GM12878 (cell line): ENCODE results near the gene TRIB2. TPM values are rescaled to one million over a fixed set of nuclear protein-coding genes. Genes with fewer than 3 reads are reported as not detected.

Experiments used
- ATAC-seq: fragments of 200-7000 bp; cut with Tn5 transposase; 3 replicates; pipeline ENCODE4 v1.9.1; 2020; ENCODE audit warnings: mild to moderate bottlenecking, moderate library complexity
- BruUV-seq: library from RNA; stranded (reverse); fragments of 400-500 nt; replicated peaks from 2 replicates; lab custom pipeline; 2021; lab: Mats Ljungman, UMichigan
- CTCF ChIA-PET: fragments of 300-600 bp; sonication (Branson Sonifier 250); formaldehyde crosslinking; extraction: SDS; loops from one replicate; lab custom pipeline; 2021; ENCODE audit warnings: inconsistent platforms; lab: Yijun Ruan, JAX
- POLR2A ChIA-PET: fragments of 350-600 bp; formaldehyde crosslinking; extraction: SDS; loops from one replicate; lab custom pipeline; 2021; ENCODE audit warnings: inconsistent platforms; lab: Charles Lee
- RAD21 ChIA-PET: fragments of 300-600 bp; sonication (Branson Sonifier 250); formaldehyde crosslinking; loops from one replicate; lab custom pipeline; 2023; ENCODE audit warnings: antibody characterized with exemption; ENCODE audit not compliant: unreplicated experiment; lab: Charles Lee
- SMC1A ChIA-PET: fragments of 300-600 bp; sonication (Branson Sonifier 250); formaldehyde crosslinking; loops from one replicate; lab custom pipeline; 2023; ENCODE audit not compliant: unreplicated experiment, uncharacterized antibody; lab: Charles Lee
- DNase-seq: peaks from one replicate; pipeline ENCODE4 v3.0.0-alpha.2; 2011; ENCODE audit warnings: low read depth, low spot score
- FAIRE-seq: peaks from 3 replicates; lab custom pipeline; 2011; peaks lifted over from hg19 to GRCh38; lab: Jason Lieb, UNC
- H2AFZ ChIP-seq: 2 replicates; pipeline ENCODE4 v1.6.0; 2011; ENCODE audit warnings: low read depth, low read length, control low read depth; ENCODE audit not compliant: control insufficient read depth
- H3K27ac ChIP-seq: 2 replicates; pipeline ENCODE4 v1.5.1; 2011; ENCODE audit warnings: control low read depth; ENCODE audit not compliant: control insufficient read depth, insufficient read depth
- H3K27me3 ChIP-seq, 2 experiments: replicated peaks in 1 of 2; 2 replicates each; pipeline versions ENCODE4 v1.6.0 to v1.6.1; 2011; ENCODE audit warnings: low read length in 1 of 2; ENCODE audit not compliant: control insufficient read depth in 2 of 2, insufficient read depth in 2 of 2
- H3K36me3 ChIP-seq, 2 experiments: 2 replicates each; pipeline ENCODE4 v1.5.1; 2011; ENCODE audit warnings: low read length in 1 of 2; ENCODE audit not compliant: control insufficient read depth in 2 of 2, insufficient read depth in 2 of 2
- H3K4me1 ChIP-seq: 2 replicates; pipeline ENCODE4 v1.6.1; 2011; ENCODE audit warnings: mild to moderate bottlenecking, low read length, moderate library complexity, mixed read lengths; ENCODE audit not compliant: control insufficient read depth, insufficient read depth
- H3K4me2 ChIP-seq: 2 replicates; pipeline ENCODE4 v1.6.0; 2011; ENCODE audit warnings: control low read depth; ENCODE audit not compliant: control insufficient read depth, insufficient read depth
- H3K4me3 ChIP-seq: fragments of 200-600 bp; sonication (generic); 2 replicates; pipeline ENCODE4 v1.5.1; 2016
- H3K79me2 ChIP-seq: 2 replicates; pipeline ENCODE4 v1.6.0; 2011; ENCODE audit warnings: low read length; ENCODE audit not compliant: control insufficient read depth, insufficient read depth
- H3K9ac ChIP-seq: 2 replicates; pipeline ENCODE4 v1.8.0; 2011; ENCODE audit warnings: low read length, control low read depth, mixed read lengths; ENCODE audit not compliant: control insufficient read depth, insufficient read depth
- H3K9me3 ChIP-seq: replicated peaks from 3 replicates; pipeline ENCODE4 v1.5.1; 2011; ENCODE audit warnings: mild to moderate bottlenecking, low read length; ENCODE audit not compliant: control insufficient read depth, insufficient read depth
- H4K20me1 ChIP-seq: 2 replicates; pipeline ENCODE4 v1.6.0; 2011; ENCODE audit not compliant: control insufficient read depth, insufficient read depth
- CBX3 ChIP-seq: fragments of 200-600 bp; sonication (generic); IDR thresholded peaks from 2 replicates; pipeline ENCODE4 v1.6.1; 2016; ENCODE audit warnings: low read depth, borderline replicate concordance
- CREM ChIP-seq: IDR thresholded peaks from 2 replicates; pipeline ENCODE4 v1.6.1; 2014; ENCODE audit warnings: antibody characterized with exemption, low read depth
- FOXM1 ChIP-seq: IDR thresholded peaks from 2 replicates; pipeline ENCODE4 v1.6.1; 2012; ENCODE audit warnings: low read depth, mild to moderate bottlenecking, inconsistent platforms, low read length, moderate library complexity
- HDGF ChIP-seq: fragments of 450-650 bp; IDR thresholded peaks from 2 replicates; pipeline ENCODE4 v1.6.1; 2016; ENCODE audit warnings: antibody characterized with exemption
- IKZF2 ChIP-seq, 2 experiments: fragments of 450-650 bp; IDR thresholded peaks; 2 replicates each; pipeline ENCODE4 v1.6.1; 2017; ENCODE audit warnings: mild to moderate bottlenecking in 2 of 2, moderate library complexity in 2 of 2
- KDM1A ChIP-seq: fragments of 200-600 bp; sonication (generic); IDR thresholded peaks from 2 replicates; pipeline ENCODE4 v1.6.1; 2016; ENCODE audit warnings: borderline replicate concordance
- NR2C2 ChIP-seq: IDR thresholded peaks from 2 replicates; pipeline ENCODE4 v1.6.1; 2011; ENCODE audit warnings: borderline replicate concordance, low read depth; ENCODE audit not compliant: control insufficient read depth, insufficient read length
- RB1 ChIP-seq: fragments of 450-650 bp; formaldehyde crosslinking; IDR thresholded peaks from 2 replicates; pipeline ENCODE4 v1.6.1; 2017; ENCODE audit warnings: mild to moderate bottlenecking, borderline replicate concordance
- SMAD1 ChIP-seq: fragments of 450-650 bp; IDR thresholded peaks from 2 replicates; pipeline ENCODE4 v1.6.1; 2018; ENCODE audit warnings: mild to moderate bottlenecking, low read depth; ENCODE audit not compliant: partially characterized antibody
- STAT3 ChIP-seq: IDR thresholded peaks from 2 replicates; pipeline ENCODE4 v1.6.1; 2011; ENCODE audit warnings: low read depth, low read length, improper control_type of control experiment
- TARDBP ChIP-seq: IDR thresholded peaks from 2 replicates; pipeline ENCODE4 v1.6.1; 2016; ENCODE audit warnings: borderline replicate concordance
- TCF7 ChIP-seq: IDR thresholded peaks from 2 replicates; pipeline ENCODE4 v1.6.1; 2014; ENCODE audit warnings: antibody characterized with exemption, borderline replicate concordance
- WRNIP1 ChIP-seq: IDR thresholded peaks from 2 replicates; pipeline ENCODE4 v1.6.1; 2011; ENCODE audit warnings: low read depth, low read length, improper control_type of control experiment, borderline replicate concordance
- WGBS: methylation state at CpG from one replicate; pipeline ENCODE4 v1.1.6; 2016; ENCODE audit warnings: low lambda C conversion rate; ENCODE audit not compliant: insufficient replicate concordance, insufficient coverage; ENCODE audit errors: missing lambda C conversion rate; 5-methylcytosine and 5-hydroxymethylcytosine counted together
- in situ Hi-C: fragments of 300-500 bp; cut with MboI; formaldehyde crosslinking; loops from 9 replicates; pipeline ENCODE4 v1.14.3; 2018; ENCODE audit warnings: mixed read lengths
- intact Hi-C: fragments of 100-400 bp; cut with micrococcal nuclease; formaldehyde crosslinking; loops from one replicate; pipeline ENCODE4 v1.14.2; 2022; ENCODE audit not compliant: unreplicated experiment
- polyA plus RNA-seq, 11 experiments: library from polyadenylated mRNA; depleted of rRNA in 4 of 11; unstranded in 6 of 11; stranded (reverse) in 5 of 11; fragments of >200 nt; fragmentation: Nextera tagmentation in 4 of 11; fragmentation: Illumina TruSeq in 1 of 11; extraction: Ambion mirVana in 4 of 11; extraction: Trizol in 1 of 11; gene quantifications; 1 replicate in 1 of 11; 2 replicates in 10 of 11; pipeline versions ENCODE4 v1.2.1 to v1.2.3, GENCODE V29; 2011 to 2016; ENCODE audit warnings: inconsistent platforms in 2 of 11, missing spikeins in 2 of 11, low read depth in 1 of 11
- total RNA-seq, 4 experiments: library from RNA; depleted of rRNA in 3 of 4; stranded (reverse); fragments of >200 nt in 3 of 4; fragmentation: Illumina TruSeq in 1 of 4; extraction: Trizol in 1 of 4; gene quantifications; 2 replicates each; pipeline versions ENCODE4 v1.2.1 to v1.2.3, GENCODE V29; 2013 to 2021
- TF ChIP-seq, protein P1 (sequence below): IDR thresholded peaks from 2 replicates; pipeline ENCODE4 v1.6.1; 2011; ENCODE audit warnings: mild to moderate bottlenecking, low read depth, low read length, moderate library complexity; ENCODE audit not compliant: insufficient replicate concordance
- TF ChIP-seq, protein P2 (sequence below), 3 experiments: IDR thresholded peaks in 2 of 3; conservative IDR thresholded peaks in 1 of 3; 2 replicates each; pipeline ENCODE4 v1.5.1; 2011; ENCODE audit warnings: low read depth in 3 of 3, low read length in 3 of 3, mild to moderate bottlenecking in 3 of 3, control low read depth in 2 of 3, moderate library complexity in 2 of 3, inconsistent platforms in 1 of 3, mixed read lengths in 1 of 3; ENCODE audit not compliant: control insufficient read depth in 2 of 3, insufficient read depth in 1 of 3; ENCODE audit errors: extremely low read depth in 1 of 3
- TF ChIP-seq, protein P3 (sequence below): IDR thresholded peaks from 2 replicates; pipeline ENCODE4 v1.6.1; 2011; ENCODE audit warnings: borderline replicate concordance, low read depth, mild to moderate bottlenecking, moderate library complexity, mixed read lengths, low read length; ENCODE audit not compliant: insufficient read depth; ENCODE audit errors: extremely low read length

Gene TRIB2
- total and polyA plus RNA-seq, 10 of the 15 experiments (the other 5 are each of a cell fraction or from before 2014, with no cell fraction given), result 1.6 to 9.2 (median 5.2) TPM

DNA sequence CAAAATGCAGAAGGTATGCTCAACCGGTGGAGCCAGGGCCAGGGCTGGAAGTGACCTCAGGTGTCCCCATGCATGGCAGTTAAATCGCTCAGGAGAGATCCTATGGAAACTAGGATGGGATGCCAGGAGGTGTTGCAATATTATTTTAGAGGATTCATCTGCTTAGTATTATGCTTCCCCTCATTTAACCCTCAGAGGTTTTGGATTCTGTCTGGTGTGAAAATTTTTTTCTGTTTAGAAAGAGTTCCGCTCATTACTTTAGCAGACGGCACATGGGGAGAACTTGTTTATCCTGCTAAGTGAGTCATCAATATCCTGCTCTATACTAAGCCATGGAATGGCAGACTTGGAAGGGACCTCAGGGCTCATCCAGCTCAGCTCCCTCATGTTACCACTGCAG, 42.5 kb downstream of the TRIB2 start:
- 70% methylated on average over 4 of the region's 4 CpGs for WGBS
- BruUV-seq, result no TSS peak
- no peak for ATAC-seq
- Histone ChIP-seq H4K20me1 (no peaks in the 10 kb centered on the region), H3K27ac (no peak overlapping the region), H3K9ac (no peak overlapping the region), H3K36me3 (no peaks in the 10 kb centered on the region), H2AFZ (no peak overlapping the region), H3K79me2 (no peaks in the 10 kb centered on the region), H3K4me1 (no peaks in the 10 kb centered on the region), H3K9me3 (no peaks in the 10 kb centered on the region; the same call in 2 of the 3 replicates), H3K27me3 (peaks cover 0 to 4% of the 10 kb centered on the region in 2 experiments; a peak in 3 of 4 replicates), H3K4me2 (no peak overlapping the region), H3K4me3 (no peak overlapping the region)
- POLR2A ChIA-PET, result no interaction called here
- intact Hi-C loops (no loop called here), in situ Hi-C loops (no loop called here)
- no peak for FAIRE-seq
- CTCF ChIA-PET, result no interaction called here
- RAD21 ChIA-PET, result no interaction called here
- SMC1A ChIA-PET, result no interaction called here
- no peak for DNase-seq
- TF ChIP-seq, protein P1, sequence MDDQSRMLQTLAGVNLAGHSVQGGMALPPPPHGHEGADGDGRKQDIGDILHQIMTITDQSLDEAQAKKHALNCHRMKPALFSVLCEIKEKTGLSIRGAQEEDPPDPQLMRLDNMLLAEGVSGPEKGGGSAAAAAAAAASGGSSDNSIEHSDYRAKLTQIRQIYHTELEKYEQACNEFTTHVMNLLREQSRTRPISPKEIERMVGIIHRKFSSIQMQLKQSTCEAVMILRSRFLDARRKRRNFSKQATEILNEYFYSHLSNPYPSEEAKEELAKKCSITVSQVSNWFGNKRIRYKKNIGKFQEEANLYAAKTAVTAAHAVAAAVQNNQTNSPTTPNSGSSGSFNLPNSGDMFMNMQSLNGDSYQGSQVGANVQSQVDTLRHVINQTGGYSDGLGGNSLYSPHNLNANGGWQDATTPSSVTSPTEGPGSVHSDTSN, result no peak
- no peak for TF ChIP-seq HDGF
- no peak for TF ChIP-seq TCF7
- TF ChIP-seq TARDBP, result no peak
- no peak for TF ChIP-seq NR2C2
- TF ChIP-seq CBX3, result no peak
- no peak for TF ChIP-seq KDM1A
- TF ChIP-seq SMAD1, result no peak
- TF ChIP-seq CREM, result no peak
- TF ChIP-seq FOXM1, result no peak
- TF ChIP-seq RB1, result no peak
- TF ChIP-seq, protein P2, sequence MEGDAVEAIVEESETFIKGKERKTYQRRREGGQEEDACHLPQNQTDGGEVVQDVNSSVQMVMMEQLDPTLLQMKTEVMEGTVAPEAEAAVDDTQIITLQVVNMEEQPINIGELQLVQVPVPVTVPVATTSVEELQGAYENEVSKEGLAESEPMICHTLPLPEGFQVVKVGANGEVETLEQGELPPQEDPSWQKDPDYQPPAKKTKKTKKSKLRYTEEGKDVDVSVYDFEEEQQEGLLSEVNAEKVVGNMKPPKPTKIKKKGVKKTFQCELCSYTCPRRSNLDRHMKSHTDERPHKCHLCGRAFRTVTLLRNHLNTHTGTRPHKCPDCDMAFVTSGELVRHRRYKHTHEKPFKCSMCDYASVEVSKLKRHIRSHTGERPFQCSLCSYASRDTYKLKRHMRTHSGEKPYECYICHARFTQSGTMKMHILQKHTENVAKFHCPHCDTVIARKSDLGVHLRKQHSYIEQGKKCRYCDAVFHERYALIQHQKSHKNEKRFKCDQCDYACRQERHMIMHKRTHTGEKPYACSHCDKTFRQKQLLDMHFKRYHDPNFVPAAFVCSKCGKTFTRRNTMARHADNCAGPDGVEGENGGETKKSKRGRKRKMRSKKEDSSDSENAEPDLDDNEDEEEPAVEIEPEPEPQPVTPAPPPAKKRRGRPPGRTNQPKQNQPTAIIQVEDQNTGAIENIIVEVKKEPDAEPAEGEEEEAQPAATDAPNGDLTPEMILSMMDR (IDR thresholded peaks at IDR 0.05 in 2 of 3, conservative IDR thresholded peaks at IDR 0.05 in 1 of 3; ENCODE audit: control insufficient read depth in 2 of 3, extremely low read depth in 1 of 3, insufficient read depth in 1 of 3, low read depth in 3 of 3, low read length in 3 of 3), result no peak
- no peak for TF ChIP-seq WRNIP1
- TF ChIP-seq, protein P3, sequence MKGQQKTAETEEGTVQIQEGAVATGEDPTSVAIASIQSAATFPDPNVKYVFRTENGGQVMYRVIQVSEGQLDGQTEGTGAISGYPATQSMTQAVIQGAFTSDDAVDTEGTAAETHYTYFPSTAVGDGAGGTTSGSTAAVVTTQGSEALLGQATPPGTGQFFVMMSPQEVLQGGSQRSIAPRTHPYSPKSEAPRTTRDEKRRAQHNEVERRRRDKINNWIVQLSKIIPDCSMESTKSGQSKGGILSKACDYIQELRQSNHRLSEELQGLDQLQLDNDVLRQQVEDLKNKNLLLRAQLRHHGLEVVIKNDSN, result no peak
- no peak for TF ChIP-seq IKZF2 (IDR thresholded peaks at IDR 0.05)
- TF ChIP-seq STAT3, result no peak
